Retinal pigment epithelial cell (primary cell): ENCODE results near the gene SDCCAG8.

Experiments used
- DNase-seq: peaks from one replicate; pipeline ENCODE4 v3.0.0-alpha.2; 2010; ENCODE audit warnings: low read depth
- H3K4me3 ChIP-seq: 2 replicates; pipeline ENCODE4 v1.5.1; 2011; ENCODE audit warnings: mild to moderate bottlenecking, low read length, control low read depth, moderate library complexity
- TF ChIP-seq, protein P1 (sequence below): conservative IDR thresholded peaks from 2 replicates; pipeline ENCODE4 v1.5.1; 2011; ENCODE audit warnings: low read depth, low read length, control low read depth, inconsistent platforms

SDCCAG8 gene

GRCh38 chr1:243543501-243543900 lies 287.7 kb downstream of the SDCCAG8 start:
- TF ChIP-seq, protein P1, sequence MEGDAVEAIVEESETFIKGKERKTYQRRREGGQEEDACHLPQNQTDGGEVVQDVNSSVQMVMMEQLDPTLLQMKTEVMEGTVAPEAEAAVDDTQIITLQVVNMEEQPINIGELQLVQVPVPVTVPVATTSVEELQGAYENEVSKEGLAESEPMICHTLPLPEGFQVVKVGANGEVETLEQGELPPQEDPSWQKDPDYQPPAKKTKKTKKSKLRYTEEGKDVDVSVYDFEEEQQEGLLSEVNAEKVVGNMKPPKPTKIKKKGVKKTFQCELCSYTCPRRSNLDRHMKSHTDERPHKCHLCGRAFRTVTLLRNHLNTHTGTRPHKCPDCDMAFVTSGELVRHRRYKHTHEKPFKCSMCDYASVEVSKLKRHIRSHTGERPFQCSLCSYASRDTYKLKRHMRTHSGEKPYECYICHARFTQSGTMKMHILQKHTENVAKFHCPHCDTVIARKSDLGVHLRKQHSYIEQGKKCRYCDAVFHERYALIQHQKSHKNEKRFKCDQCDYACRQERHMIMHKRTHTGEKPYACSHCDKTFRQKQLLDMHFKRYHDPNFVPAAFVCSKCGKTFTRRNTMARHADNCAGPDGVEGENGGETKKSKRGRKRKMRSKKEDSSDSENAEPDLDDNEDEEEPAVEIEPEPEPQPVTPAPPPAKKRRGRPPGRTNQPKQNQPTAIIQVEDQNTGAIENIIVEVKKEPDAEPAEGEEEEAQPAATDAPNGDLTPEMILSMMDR = no peak
- H3K4me3 ChIP-seq = no peak overlapping the region
- no peak for DNase-seq

DNA sequence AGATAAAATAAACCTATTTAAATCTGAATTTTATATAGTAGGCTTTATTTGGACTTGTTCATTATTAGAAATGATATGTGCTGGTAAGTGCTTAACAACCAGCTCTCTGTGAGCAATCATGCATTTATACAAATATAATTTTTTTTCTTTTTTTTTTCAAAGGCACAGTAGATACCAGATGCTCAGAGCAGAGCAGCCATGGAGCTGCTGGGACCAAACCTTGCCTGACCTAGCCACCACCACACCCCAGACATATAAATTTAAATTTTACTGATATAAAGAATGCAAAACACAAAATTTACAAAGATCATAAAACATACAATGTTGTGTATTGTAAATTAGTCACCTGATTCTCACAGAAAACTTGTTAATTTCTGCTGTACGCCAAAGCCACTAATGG lies 290.6 kb downstream of the SDCCAG8 start:
- DNase-seq = no peak
- TF ChIP-seq, protein P1 = no peak
- no peak overlapping the region for H3K4me3 ChIP-seq

GRCh38 chr1:243547891-243548290 lies 292.1 kb downstream of the SDCCAG8 start:
- TF ChIP-seq, protein P1 = no peak
- DNase-seq = no peak
- no peak overlapping the region for H3K4me3 ChIP-seq

GRCh38 chr1:243548516-243548915 lies 292.7 kb downstream of the SDCCAG8 start:
- TF ChIP-seq, protein P1 = no peak
- no peak overlapping the region for H3K4me3 ChIP-seq
- no peak for DNase-seq

- H3K4me3 ChIP-seq = no peak overlapping the region
- no peak for DNase-seq
- TF ChIP-seq, protein P1 = no peak
Observed at GRCh38 chr1:243549108-243549507, 293.3 kb downstream of the SDCCAG8 start.
